CD4-positive, alpha-beta T cell (primary cell): ENCODE data around the gene SDHB. TPM values are rescaled to one million over a fixed set of nuclear protein-coding genes. Genes with fewer than 3 reads are reported as not detected.

Experiments
- ATAC-seq: fragments of 200-7000 bp; cut with Tn5 transposase; one replicate; pipeline ENCODE4 v1.10.0; 2022; ENCODE audit warnings: mild to moderate bottlenecking; ENCODE audit not compliant: poor library complexity
- CTCF ChIA-PET: fragments of 350-600 bp; sonication (Branson Sonifier 250); formaldehyde crosslinking; loops from one replicate; lab custom pipeline; 2021; ENCODE audit warnings: antibody characterized with exemption, inconsistent platforms; lab: Charles Lee
- POLR2A ChIA-PET: fragments of 350-600 bp; sonication (Branson Sonifier 250); formaldehyde crosslinking; loops from one replicate; lab custom pipeline; 2021; ENCODE audit warnings: antibody characterized with exemption, inconsistent platforms; lab: Charles Lee
- DNase-seq, 14 experiments: peaks; one replicate each; pipeline ENCODE4 v3.0.0-alpha.2; 2013 to 2020; ENCODE audit warnings: mixed read lengths in 2 of 14
- H3K27ac ChIP-seq, 2 donors: one replicate each; pipeline versions ENCODE4 v1.5.1 to v1.7.0; 2013; ENCODE audit warnings: low read length in 2 of 2, low read depth in 1 of 2, mild to moderate bottlenecking in 1 of 2
- H3K27me3 ChIP-seq, 2 experiments: 1 replicate in 1 of 2; 2 replicates in 1 of 2; pipeline versions ENCODE4 v1.6.1 to v1.7.0; 2013; ENCODE audit warnings: low read length in 2 of 2, control low read depth in 1 of 2, mild to moderate bottlenecking in 1 of 2, moderate library complexity in 1 of 2; ENCODE audit not compliant: insufficient read depth in 2 of 2, control insufficient read depth in 1 of 2
- H3K36me3 ChIP-seq: one replicate; pipeline ENCODE4 v1.6.1; 2013; ENCODE audit warnings: low read length, control low read depth; ENCODE audit not compliant: insufficient read depth
- H3K4me1 ChIP-seq: one replicate; pipeline ENCODE4 v1.6.1; 2013; ENCODE audit warnings: low read length, control low read depth; ENCODE audit not compliant: insufficient read depth
- H3K4me3 ChIP-seq: one replicate; pipeline ENCODE4 v1.5.1; 2013; ENCODE audit warnings: mild to moderate bottlenecking, low read length, moderate library complexity
- H3K9me3 ChIP-seq, 2 experiments: 1 replicate in 1 of 2; 2 replicates in 1 of 2; pipeline versions ENCODE4 v1.6.1 to v1.7.0; 2013; ENCODE audit warnings: low read length in 2 of 2, mild to moderate bottlenecking in 2 of 2, control low read depth in 1 of 2, moderate library complexity in 1 of 2; ENCODE audit not compliant: control insufficient read depth in 1 of 2, insufficient read depth in 1 of 2
- H3K27ac Mint-ChIP-seq: one replicate; pipeline ENCODE4 v1.8.0; 2020; ENCODE audit warnings: mixed read lengths
- H3K27me3 Mint-ChIP-seq: one replicate; pipeline ENCODE4 v1.8.0; 2021; ENCODE audit warnings: mixed read lengths
- H3K36me3 Mint-ChIP-seq: one replicate; pipeline ENCODE4 v1.8.0; 2021; ENCODE audit warnings: low read depth, mixed read lengths
- H3K4me1 Mint-ChIP-seq: one replicate; pipeline ENCODE4 v1.8.0; 2021; ENCODE audit warnings: low read depth, mixed read lengths
- H3K4me3 Mint-ChIP-seq: one replicate; pipeline ENCODE4 v1.8.0; 2020; ENCODE audit warnings: mild to moderate bottlenecking, mixed read lengths
- H3K9me3 Mint-ChIP-seq: one replicate; pipeline ENCODE4 v1.8.0; 2020; ENCODE audit warnings: mixed read lengths
- intact Hi-C, 2 experiments: fragments of 100-400 bp; cut with DNase I in 1 of 2; cut with micrococcal nuclease in 1 of 2; formaldehyde crosslinking; loops; one replicate each; pipeline versions ENCODE4 v1.15.1 to v1.9.0; 2023 to 2025; cut with DNase I, micrococcal nuclease
- total RNA-seq, 174 experiments: library from RNA in 2 of 174; stranded (reverse) in 2 of 174; gene quantifications; one replicate each; pipeline ENCODE4 v1.2.3 and lab custom pipeline; 2021 to 2026
- TF ChIP-seq, protein P1 (sequence below): fragments of 200-600 bp; IDR thresholded peaks from one replicate; pipeline ENCODE4 v1.8.0; 2022; ENCODE audit warnings: antibody characterized with exemption, mild to moderate bottlenecking

SDHB gene
- total RNA-seq, 2 experiments from 2014 or later = 53.9 to 56.2 TPM

DNA sequence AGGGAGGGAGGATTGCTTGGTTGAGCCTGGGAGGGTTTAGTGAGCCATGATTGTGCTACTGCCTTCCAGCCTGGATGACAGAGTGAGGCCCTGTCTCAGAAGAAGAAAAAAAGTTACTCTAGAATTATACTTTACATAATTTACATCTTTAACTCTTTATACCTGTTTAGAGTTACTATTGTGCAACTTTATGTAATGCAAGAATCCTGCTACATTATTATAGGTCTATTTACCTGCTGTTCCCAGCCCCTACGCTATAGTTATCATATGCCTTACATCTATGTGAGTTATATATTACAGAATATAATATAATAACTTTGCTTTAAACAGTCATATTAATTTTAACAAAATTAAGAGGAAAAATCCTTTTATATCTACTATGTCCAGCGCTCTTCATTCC, 14.3 kb downstream of the SDHB start:
- TF ChIP-seq, protein P1, sequence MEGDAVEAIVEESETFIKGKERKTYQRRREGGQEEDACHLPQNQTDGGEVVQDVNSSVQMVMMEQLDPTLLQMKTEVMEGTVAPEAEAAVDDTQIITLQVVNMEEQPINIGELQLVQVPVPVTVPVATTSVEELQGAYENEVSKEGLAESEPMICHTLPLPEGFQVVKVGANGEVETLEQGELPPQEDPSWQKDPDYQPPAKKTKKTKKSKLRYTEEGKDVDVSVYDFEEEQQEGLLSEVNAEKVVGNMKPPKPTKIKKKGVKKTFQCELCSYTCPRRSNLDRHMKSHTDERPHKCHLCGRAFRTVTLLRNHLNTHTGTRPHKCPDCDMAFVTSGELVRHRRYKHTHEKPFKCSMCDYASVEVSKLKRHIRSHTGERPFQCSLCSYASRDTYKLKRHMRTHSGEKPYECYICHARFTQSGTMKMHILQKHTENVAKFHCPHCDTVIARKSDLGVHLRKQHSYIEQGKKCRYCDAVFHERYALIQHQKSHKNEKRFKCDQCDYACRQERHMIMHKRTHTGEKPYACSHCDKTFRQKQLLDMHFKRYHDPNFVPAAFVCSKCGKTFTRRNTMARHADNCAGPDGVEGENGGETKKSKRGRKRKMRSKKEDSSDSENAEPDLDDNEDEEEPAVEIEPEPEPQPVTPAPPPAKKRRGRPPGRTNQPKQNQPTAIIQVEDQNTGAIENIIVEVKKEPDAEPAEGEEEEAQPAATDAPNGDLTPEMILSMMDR = no peak
- Histone ChIP-seq H3K36me3 (peaks cover 64% of the 10 kb centered on the region), H3K4me1 (no peaks in the 10 kb centered on the region), H3K9me3 (no peaks in the 10 kb centered on the region), H3K4me3 (no peak overlapping the region), H3K27ac (no peak overlapping the region), H3K27me3 (no peaks in the 10 kb centered on the region)
- POLR2A ChIA-PET = no interaction called here
- DNase-seq (no peak), ATAC-seq (no peak)
- peaks cover 6% of the 10 kb centered on the region for H3K4me1 Mint-ChIP-seq
- H3K27ac Mint-ChIP-seq = no peak overlapping the region
- no peak overlapping the region for H3K4me3 Mint-ChIP-seq
- no peaks in the 10 kb centered on the region for H3K9me3 Mint-ChIP-seq
- intact Hi-C loops = no loop called here
- peaks cover 69% of the 10 kb centered on the region for H3K36me3 Mint-ChIP-seq
- CTCF ChIA-PET = no interaction called here
- H3K27me3 Mint-ChIP-seq = no peaks in the 10 kb centered on the region

GRCh38 chr1:17033481-17033880, 20.4 kb downstream of the SDHB start:
- no peaks in the 10 kb centered on the region for H3K4me1 ChIP-seq
- ATAC-seq (no peak), DNase-seq (no peak)
- CTCF ChIA-PET = no interaction called here
- H3K9me3 ChIP-seq = no peaks in the 10 kb centered on the region
- peaks cover 5% of the 10 kb centered on the region for H3K4me1 Mint-ChIP-seq
- peaks cover 64% of the 10 kb centered on the region for H3K36me3 ChIP-seq
- H3K27ac ChIP-seq = no peak overlapping the region
- H3K27ac Mint-ChIP-seq = no peak overlapping the region
- POLR2A ChIA-PET = interaction anchor here (0.6 kb wide), 1 partner anchor 55 kb away, joined by 3 read pairs; no protein-coding TSS in a partner anchor
- H3K4me3 Mint-ChIP-seq = no peak overlapping the region
- no peaks in the 10 kb centered on the region for H3K27me3 ChIP-seq
- no peak overlapping the region for H3K4me3 ChIP-seq
- intact Hi-C loops = no loop called here
- H3K27me3 Mint-ChIP-seq = no peaks in the 10 kb centered on the region
- H3K9me3 Mint-ChIP-seq = no peaks in the 10 kb centered on the region
- TF ChIP-seq, protein P1 = no peak
- peaks cover 66% of the 10 kb centered on the region for H3K36me3 Mint-ChIP-seq

DNA sequence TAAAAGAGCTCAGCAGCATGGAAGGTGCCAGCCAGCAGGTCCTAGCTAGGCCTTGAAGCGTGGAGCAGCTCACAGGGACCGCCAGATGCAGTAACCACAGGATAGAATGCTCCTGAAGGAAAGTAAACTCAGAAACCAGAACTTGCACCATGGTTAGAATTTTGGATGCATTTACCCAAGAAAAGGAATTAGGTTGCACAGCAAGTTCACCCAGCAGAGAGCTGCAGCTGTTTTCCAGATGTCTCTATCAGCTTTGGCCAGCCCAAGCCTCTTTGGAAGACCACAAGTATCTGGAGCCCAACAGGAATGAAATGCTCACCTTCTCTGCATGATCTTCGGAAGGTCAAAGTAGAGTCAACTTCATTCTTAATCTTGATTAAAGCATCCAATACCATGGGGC, 21.1 kb downstream of the SDHB start:
- ChIA-PET CTCF (no interaction called here), POLR2A (interaction anchor here (0.6 kb wide), 1 partner anchor 1063 kb away, joined by 3 read pairs; no protein-coding TSS in a partner anchor)
- H3K9me3 ChIP-seq = no peaks in the 10 kb centered on the region
- no peak overlapping the region for H3K27ac Mint-ChIP-seq
- TF ChIP-seq, protein P1 = no peak
- ATAC-seq = no peak
- H3K27ac ChIP-seq = no peak overlapping the region
- no peaks in the 10 kb centered on the region for H3K27me3 Mint-ChIP-seq
- H3K4me3 Mint-ChIP-seq = no peak overlapping the region
- no peaks in the 10 kb centered on the region for H3K4me1 ChIP-seq
- DNase-seq = no peak
- H3K4me3 ChIP-seq = no peak overlapping the region
- peaks cover 67% of the 10 kb centered on the region for H3K36me3 Mint-ChIP-seq
- intact Hi-C loops = no loop called here
- no peaks in the 10 kb centered on the region for H3K9me3 Mint-ChIP-seq
- no peaks in the 10 kb centered on the region for H3K27me3 ChIP-seq
- H3K4me1 Mint-ChIP-seq = no peaks in the 10 kb centered on the region
- peaks cover 66% of the 10 kb centered on the region for H3K36me3 ChIP-seq
